GM21717 (cell line): ENCODE data around the gene KCTD8.

Source experiments
- ATAC-seq: cut with Tn5 transposase; IDR thresholded peaks from one replicate; pipeline ENCODE4 v1.9.1; 2021; ENCODE audit warnings: mild to moderate bottlenecking, moderate library complexity; ENCODE audit not compliant: unreplicated experiment

KCTD8 gene

DNA sequence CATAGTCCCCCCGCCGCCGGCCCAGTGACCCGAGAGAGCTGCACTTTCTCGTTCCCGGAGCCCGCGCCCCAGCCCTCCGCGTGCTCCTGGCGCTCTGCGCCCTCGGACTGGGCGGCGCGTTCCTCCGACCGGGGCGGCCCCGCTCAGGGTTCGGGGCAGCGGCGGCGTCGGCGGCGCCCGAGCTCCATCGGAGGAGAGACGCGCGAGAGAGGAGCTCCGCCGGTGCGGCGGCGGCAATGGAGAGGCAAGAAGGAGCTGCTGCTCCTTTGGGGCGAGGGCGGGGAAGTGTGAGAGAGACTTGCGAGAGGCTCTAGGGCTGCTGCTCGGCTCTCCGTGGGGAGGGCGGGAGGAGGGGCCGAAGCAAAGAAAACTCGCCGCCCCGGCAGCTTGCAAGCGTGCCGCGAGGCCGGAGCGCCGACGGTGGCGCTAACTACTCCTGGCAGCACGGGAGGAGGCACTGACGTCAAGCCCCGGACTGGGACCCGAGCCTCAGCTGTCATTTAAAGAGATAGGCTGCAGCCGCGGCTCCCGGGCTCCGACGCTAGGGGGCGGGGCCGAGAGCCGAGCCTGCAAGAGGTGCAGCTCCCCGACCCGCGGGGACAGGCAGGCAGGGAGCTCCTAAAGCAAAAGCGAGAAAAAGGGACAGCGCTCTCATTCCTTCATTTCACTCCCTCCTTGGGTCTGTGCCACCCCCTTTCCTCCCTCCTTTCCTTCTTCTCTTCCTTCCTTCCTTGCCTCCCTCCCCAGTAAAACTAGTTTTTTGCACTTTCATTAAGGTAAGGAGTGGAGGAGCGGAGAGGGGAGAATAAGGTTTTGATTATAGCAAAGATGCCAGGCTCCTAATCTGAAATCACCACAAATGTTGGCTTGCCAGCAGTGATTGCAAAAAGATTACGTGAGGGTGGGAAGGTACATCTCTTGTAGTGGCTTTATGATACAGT, at the start of gene KCTD8:
Gene KCTD8, minus strand, starts transcription at position 289 of the 941 bp plus-strand sequence.
- ATAC-seq = peak; percentile 99

DNA sequence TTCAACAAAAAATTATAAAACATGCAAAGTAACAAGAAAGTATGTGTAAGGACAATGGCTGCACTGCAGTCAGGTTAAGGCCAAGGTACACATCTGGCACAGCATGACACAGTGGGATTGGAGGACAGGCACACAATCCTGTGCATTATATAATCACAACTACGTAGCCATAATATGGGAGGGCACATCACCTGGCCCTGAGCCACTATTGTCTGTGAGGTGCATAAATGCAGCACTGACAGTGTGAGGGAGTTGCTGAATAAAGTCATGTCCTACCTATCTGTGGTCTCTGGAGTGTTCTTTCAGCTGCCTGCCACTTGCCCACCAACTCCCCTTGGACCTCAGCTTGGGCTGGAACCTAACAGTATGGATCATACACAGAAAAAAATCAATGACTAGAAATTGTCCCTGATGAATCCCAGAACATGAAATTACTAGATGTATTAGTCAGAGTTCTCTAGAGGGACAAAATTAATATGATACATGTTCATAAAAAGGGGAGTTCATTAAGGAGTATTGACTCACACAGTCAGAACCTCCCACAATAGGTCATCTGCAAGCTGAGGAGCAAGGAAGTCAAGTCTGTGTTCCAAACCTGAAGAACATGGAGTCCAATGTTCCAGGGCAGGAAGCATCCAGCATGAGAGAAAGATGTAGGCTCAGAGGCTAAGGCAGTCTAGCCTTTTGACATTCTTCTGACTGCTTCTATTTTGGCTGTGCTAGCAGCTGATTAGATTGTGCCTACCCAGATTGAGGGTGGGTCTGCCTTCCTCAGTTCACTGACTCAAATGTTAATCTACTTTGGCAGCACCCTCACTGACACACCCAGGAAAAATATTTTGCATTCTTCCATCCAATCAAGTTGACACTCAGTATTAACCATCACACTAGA, 46.4 kb upstream of the KCTD8 start:
- no peak for ATAC-seq

DNA sequence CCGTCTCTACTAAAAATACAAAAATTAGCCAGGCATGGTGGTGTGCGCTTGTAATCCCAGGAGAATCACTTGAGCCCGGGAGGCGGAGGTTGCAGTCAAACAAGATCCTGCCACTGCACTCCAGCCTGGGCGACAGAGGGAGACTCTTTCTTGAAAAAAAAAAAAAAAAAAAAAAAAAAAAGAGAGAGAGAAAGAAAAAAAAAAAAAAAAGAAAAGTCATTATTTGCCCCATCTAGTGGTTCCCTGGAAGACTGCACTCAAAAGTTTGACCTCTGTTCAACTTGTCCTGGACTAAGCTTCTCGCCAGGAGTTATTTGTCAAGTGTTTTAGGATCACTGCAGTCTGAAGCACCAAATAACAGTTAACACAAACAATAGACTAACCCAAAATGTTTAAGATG, 45.3 kb upstream of the KCTD8 start:
- ATAC-seq = no peak

DNA sequence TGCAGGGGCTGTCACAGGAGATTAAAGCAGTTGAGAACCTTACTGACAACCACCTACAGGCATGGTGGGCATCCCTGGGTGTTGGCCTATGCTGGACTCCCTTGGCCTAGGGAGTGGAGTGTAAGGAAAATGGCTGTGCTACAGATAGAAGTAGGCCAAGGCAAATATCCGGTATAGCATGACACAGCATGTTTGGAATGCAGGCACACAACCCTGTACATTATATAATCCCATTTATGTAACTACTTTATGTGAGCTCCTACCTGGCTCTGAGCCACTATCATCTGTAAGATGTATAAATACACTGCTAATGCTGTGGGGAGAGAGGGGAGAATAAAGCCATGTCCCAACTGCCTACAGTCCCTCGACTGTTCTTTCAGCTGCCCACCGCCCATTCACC, 38.7 kb upstream of the KCTD8 start:
- no peak for ATAC-seq

DNA sequence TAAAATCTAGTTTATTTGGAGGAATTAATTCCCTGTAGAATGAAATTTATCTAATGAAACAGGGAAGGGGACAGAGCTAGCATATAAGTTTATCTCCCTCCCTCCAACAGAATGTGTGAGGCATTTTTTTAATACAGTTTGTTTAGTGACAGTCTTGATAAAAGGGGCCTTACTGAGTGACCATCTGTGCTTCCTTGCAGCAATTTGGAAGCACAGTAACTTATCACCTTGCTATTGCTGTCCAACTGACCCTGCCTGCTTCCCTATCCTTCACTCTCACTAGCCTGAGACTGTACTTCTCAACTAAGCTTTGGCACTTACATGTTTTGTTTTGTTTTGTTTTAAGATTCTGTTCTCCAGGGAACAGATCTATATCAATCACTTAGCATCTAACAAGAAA, 31.1 kb upstream of the KCTD8 start:
- ATAC-seq = no peak

DNA sequence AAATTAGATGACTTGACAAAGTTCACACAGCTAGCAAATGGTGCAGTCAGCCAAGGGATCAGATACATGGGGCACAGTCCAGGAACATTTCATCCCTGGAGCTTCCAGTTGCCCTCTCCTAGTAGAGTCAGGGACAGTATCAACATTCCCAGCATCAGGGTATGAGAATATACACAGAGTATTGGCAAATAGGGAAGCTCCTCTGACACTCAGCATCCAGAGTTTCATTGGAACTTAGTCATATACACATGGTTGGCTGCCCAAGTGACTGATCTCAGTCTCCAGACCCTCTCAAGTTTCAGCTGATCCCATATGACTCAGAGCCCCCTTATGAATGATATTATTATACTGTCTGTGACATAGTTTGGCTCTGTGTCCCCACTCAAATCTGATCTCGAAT, 13.7 kb upstream of the KCTD8 start:
- no peak for ATAC-seq

DNA sequence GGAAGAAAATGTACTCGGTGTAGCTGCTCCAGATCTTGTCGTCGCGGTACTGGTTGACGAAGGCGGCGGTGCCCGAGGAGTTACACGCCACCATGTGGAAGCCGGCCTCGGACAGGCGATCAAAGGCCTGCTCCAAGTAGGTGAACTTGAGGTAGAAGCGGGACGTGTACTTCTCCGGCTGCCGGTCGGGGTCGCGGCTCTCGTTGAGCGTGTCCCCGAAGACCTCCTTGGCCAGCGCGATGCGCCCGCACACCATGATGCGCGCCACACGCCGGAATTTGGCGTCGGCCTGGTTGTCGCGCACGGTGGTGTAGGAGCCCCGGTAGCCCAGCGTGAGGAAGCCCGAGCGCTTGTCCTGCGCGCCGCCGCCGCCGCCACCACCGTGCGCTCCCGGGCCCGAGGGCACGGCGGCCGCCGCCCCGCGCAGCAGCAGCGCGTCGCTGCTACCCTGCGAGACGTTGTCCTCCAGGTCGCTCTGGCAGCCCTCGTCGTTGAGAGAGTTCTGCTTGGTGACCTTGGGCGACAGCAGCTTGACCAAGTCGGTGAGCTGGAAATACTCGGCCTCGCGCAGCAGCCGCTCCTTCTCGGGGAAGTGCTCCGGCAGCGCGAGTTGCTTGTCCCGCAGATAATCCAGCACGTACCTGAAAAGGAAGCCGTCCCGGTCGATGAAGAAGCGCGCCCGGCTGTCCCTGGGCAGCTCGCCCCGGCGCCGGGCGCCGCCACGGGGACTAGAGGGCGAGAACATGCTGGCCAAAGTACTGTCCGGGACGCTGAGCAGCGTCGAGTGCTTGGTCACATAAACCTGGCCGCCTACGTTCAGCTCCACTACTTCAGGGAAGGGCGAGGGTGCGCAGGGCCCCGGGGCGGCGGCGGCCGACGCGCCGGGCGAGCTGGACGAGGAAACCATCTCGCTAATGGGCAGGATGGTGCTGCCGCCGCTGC, 775 bp downstream of the KCTD8 start:
- ATAC-seq = no peak

DNA sequence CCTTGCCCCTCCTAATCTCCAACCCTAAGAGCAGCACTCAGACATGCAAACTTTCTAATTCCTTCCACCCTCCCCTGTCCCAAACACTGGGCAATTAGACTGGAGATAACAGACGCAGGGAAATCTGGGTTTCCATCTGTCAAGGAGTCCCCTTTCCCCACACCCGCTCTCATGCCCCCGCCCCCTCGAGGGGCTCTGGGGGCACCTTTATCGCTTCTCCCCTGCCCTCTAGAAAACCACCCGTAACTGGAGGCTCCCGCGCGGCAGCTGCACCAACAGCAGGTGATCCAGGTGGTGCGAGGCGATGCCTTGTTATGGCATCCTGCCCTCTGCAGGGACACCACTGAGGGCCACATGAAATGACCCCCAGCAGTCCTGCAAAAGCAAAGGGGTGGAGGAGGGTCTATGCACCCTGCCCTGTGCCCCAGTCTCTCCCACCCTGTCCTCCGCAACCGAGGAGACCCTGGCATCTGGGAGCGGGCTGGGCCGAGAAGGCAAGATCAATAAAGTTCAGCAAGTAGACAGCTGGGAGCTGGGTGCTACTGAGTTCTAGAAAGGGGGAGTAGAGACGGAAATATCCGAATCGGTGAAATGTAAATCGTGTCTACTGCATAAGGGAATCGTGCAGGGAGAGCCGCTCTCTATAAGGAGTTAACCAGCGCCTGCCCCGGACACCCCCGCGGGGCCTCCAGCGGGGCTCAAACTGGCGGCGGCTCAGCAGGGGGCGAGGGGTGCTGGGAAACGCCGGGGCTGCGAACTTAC, 1.6 kb downstream of the KCTD8 start:
- ATAC-seq = no peak

DNA sequence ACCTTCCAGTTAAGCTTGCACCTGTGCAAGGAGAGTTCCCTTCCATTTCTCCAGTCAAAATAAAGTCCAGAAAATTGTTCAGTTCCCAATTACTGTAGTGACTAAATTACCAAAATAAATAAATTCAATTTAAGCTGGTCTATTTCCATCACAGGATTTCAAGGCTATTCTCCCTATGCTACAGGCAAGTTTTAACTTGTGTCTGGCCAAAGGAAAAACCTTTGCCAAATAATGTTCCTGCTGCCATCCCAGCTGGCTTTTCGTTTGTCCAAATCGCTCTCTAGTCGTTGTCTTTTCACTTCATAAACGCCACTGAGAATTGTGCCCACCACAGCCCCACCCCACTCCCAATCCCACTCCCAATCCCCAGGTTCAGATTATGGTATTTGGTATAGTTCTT, 2.4 kb downstream of the KCTD8 start:
- ATAC-seq = no peak

DNA sequence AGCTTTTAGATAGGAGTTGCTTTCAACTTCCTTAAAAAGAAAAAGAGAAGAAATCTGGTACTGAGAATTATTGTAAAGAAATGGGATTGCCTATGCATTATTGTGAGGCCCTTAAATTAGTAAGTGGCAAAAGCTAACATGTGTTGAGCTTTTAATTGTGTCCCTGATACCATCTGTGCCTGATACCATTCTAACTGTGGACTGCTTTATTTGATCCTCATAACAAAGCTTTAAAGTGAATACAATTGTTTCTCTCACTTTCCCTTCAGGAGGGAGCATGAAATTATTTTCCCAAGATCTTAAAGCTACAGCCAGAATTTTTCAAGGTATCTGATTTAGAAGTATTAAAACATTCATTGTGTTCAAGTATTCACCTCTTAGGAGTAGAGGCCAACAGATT, 9.9 kb downstream of the KCTD8 start:
- ATAC-seq = no peak

DNA sequence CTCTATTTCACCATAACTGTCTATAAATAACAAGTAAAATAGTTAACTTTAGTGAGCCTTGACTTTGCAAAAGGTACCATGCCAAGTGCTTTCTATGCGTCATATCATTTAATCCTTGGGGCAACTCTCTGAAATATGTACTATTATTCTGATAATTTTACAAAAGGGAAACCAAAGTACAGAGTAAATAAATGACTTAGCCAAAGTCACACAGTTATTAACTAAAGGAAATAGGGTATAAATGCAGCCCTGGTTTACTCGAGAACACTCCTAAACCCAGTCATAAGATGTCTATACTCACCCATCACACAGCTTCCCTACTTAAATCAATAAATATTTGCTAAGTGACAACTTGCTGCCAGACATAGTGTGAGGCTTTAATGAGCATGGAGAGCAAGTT, 14.4 kb downstream of the KCTD8 start:
- ATAC-seq = no peak

DNA sequence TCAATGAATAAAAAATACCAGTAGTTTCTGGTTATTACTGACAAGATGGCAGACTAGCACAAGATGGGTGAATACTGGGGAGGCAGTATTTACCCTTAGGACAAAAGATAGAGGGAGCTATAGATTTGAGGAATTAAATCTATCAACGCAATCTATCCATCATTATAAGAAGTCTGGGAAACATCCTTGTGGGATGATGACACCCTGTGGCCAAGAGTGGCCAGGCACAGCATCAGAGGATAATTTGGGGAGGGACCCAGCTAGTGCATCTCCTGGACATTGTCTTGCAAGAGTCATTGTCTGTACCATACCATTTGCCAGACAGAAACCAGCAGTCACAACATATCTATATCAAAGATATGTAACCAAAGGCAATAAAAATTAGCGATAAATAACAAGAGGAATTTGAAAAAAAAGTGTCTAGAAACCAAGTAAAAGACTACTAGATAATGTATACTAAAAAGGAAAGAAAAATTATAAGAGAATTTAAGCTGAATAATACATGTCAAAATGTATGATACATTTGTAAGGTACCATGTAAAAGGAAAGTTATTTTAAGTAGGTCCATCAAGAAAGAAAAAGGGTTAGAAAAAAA, 22.9 kb downstream of the KCTD8 start:
- no peak for ATAC-seq

DNA sequence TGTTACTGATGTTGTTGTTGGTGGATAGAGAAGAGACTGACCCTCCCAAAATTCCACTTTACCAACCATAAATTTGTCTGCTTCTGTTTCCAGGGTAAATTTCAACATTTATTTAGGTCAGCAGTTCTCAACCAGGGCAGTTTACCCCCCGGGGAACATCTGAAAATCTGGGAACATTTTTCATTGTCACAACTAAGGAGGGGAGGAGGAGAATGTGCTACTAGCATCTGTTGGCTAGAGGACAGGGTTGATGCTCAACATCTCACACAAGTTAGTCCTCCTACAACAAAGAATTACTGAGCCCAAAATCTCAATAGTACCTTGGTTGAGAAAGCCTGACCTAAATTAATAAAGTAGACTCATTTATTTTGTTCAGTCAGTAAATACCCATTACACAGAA, 25.7 kb downstream of the KCTD8 start:
- no peak for ATAC-seq

DNA sequence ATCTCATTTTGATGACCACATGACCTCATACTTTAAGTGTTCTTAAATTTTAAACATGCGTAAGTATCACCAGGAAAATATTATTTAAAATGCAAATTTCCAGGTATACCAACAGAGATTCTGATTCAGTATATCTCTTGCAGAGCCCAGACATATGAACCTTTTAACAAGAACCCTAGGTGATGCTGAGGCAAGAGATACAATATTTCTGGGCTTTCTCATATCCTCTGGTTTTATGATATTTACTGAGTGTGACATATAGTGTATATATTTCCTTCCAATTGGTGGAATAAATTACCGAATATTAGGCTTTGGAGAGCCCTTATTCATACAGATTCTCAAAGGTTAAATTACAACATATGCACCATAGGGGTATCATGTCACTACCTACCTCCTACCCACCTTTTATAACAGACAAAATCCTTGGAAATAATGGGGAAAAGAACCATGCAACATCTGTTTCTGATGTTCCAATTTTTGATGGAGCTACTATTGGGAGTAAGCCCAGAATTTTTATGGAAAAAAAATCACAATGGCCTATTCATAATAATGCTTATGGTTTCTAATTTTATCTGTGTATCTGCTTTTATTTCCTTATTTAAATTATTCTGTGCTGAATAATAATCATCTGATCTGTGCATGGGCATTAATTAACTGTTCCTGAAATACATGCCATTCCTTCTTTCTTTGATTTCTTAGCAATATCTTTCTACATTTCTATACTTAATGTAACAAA, 27.1 kb downstream of the KCTD8 start:
- ATAC-seq = no peak

DNA sequence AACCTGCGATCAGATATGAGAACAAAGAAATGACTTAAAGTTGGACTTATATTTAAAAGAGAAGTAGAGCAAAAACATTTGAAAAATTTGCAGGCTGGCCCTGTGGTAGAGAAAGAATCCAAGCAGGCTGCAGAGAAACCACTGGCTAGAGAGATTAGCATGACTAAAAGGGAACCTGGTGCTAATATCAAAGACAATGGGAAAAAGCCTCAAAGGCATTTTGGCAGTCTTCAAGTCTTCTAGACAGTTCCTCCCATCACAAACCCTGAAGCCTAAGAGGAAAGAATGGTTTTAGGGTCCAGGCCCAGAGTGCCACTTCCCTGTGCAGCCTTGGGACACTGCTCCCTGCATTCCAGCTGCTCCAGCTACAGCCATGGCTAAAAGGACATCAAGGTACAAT, 33.4 kb downstream of the KCTD8 start:
- no peak for ATAC-seq

DNA sequence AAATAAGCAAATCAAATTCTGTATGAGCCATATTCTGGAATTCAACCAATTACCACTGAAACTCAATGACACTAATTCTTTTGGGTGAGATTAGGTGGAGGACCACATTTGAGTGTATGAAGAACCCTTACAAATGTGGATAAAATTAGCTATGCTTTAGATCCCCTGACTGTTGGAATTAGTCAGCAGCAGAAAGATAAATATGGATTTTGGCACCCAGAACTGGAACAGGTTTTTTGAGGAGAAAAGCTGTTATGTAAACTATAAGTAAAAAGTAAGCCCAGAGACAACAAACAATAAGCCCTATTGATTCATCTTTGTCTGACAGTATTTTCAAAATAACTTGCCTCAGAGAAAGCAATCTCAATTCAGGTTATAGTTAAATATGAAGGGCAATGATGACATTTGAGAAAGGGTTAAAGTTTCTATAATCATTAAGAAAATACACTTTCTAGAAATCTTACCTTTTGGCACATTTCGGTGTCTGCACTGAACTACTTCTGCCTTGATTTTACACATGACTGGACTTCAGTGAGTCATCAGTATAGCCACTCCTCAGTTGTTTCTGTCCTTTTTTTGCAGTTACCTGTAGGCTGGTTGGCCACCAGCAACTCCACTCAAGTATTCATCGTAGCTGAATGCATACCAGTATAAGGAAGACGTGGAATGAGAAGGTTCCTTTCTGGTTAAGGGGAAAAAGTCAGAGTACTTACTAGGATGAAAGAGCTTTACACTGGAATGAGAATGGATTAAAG, 80.0 kb downstream of the KCTD8 start:
- ATAC-seq = no peak

DNA sequence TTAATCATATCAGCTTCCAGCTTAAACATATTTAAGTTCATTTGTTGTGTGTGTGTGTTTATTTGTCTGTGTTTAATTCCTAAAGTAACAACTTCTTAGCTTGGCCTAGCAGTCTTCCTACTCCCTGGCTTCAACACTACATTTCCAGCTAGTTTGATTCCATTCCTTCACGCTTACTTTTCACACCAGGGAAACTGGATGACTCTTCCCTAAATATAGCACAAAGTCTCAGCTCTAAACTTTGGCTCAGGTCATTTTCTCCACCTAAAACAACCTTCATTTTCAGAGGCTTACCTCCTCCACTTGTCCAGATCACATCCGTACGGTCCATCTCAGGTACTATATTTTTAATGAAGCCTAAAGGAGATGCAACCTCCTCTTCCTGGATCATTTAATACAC, 94.4 kb downstream of the KCTD8 start:
- ATAC-seq = no peak

DNA sequence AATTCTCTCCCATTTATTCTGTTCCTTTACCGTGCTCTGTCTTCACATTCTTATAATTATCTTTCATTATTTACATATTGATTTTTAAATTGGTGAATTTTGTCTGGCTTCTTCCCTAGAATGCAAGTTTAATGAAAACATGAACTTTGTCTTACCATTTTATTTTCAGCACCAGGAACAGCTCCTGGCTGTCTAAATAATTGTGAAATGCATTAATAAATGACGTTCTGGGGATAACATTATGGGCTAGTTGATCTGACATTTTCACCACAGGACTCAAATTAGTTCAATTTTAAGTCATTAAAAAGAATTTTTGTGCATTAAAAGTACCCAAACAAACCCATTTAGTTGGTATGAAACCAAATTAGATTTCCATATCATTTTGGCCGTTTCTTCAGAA, 97.5 kb downstream of the KCTD8 start:
- no peak for ATAC-seq
